Peyer's patch (tissue), 4 donors: Measurements from ENCODE around the gene CDC14A.

ENCODE experiments used
- CTCF ChIP-seq, 6 experiments: fragments of 450-650 bp in 4 of 6; fragments of 200-600 bp in 2 of 6; sonication (generic) in 1 of 6; IDR thresholded peaks; one replicate each; pipeline ENCODE4 v1.5.1; 2017 to 2019; ENCODE audit warnings: antibody characterized with exemption in 6 of 6, mild to moderate bottlenecking in 3 of 6, moderate library complexity in 1 of 6
- POLR2A ChIP-seq, 2 donors: fragments of 450-650 bp; IDR thresholded peaks; one replicate each; pipeline ENCODE4 v1.5.1; 2017; ENCODE audit warnings: antibody characterized with exemption in 2 of 2, mild to moderate bottlenecking in 2 of 2, moderate library complexity in 2 of 2

- no peak for TF ChIP-seq CTCF (IDR thresholded peaks at IDR 0.05)
- TF ChIP-seq POLR2A (IDR thresholded peaks at IDR 0.05), result no peak
Observed at GRCh38 chr1:100499194-100499811, 147.0 kb downstream of the CDC14A start.
